Measurements from ENCODE around the gene DNAJB12.

GRCh38 chr10:72386916-72387586 lies 32.3 kb upstream of the DNAJB12 start:
- TF ChIP-seq CTCF (optimal IDR thresholded peaks at IDR 0.05 in 1 of 3, IDR thresholded peaks at IDR 0.05 in 1 of 3, conservative IDR thresholded peaks at IDR 0.05 in 1 of 3; ENCODE audit: extremely low read depth in 1 of 3, insufficient read depth in 2 of 3, low read length in 3 of 3) (no peak), EZH2 (IDR thresholded peaks at IDR 0.05; ENCODE audit: low read length) (no peak)

Measured in keratinocyte (primary cell).